Memory B cell (primary cell): ENCODE results near the gene TAC3.
A peak's percentile ranks its signal among the peaks of the same experiment; 100 is the strongest.
"Not testable (repeated sequence)": the region's sequence is repeated elsewhere in the genome, so short reads cannot be mapped to it uniquely, and the experiment has no call there.

Source experiments
- ATAC-seq: fragments of 150-1000 bp; cut with Tn5 transposase; 2 replicates; pipeline ENCODE4 v1.10.0; 2021; ENCODE audit warnings: low read depth, mild to moderate bottlenecking, moderate library complexity
- DNase-seq, 2 donors: peaks; one replicate each; pipeline ENCODE4 v3.0.0; 2022; ENCODE audit warnings: low spot score in 2 of 2
- H3K27ac Mint-ChIP-seq: one replicate; pipeline ENCODE4 v1.8.0; 2022; ENCODE audit warnings: mild to moderate bottlenecking, moderate library complexity, mixed read lengths
- H3K27me3 Mint-ChIP-seq: one replicate; pipeline ENCODE4 v1.8.0; 2022; ENCODE audit warnings: mixed read lengths
- H3K36me3 Mint-ChIP-seq: one replicate; pipeline ENCODE4 v1.8.0; 2022; ENCODE audit warnings: mild to moderate bottlenecking, mixed read lengths
- H3K4me1 Mint-ChIP-seq: one replicate; pipeline ENCODE4 v1.8.0; 2022; ENCODE audit warnings: mixed read lengths
- H3K4me3 Mint-ChIP-seq: one replicate; pipeline ENCODE4 v1.8.0; 2022; ENCODE audit warnings: mild to moderate bottlenecking, moderate library complexity, mixed read lengths
- H3K9me3 Mint-ChIP-seq: one replicate; pipeline ENCODE4 v1.8.0; 2022; ENCODE audit warnings: mixed read lengths

TAC3 gene

DNA sequence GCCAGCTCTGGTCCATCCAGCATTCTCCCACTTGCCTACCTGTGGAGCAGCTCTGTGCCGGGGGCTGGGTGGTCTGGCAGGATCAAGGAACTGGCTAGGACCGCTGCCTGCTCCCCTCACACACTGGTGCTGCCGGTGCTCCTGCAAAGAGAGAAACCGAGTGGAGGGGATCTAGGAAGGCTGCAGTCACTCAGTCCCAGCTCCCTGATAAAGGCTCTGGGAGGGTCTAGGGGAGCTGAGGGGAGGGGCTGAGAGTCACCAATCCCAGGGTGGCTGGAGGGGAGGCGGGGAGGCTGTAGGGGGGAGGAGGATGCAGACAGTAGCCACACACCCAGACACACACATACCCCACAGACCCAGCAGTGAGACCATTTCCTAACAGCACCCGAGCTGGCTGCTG is at the start of gene TAC3:
TAC3 (minus strand) TSS at position 182 of the 400 bp plus-strand sequence. CDS start 732 bp downstream, outside the sequence.
- no peak within 1 kb of the TSS for H3K4me3 Mint-ChIP-seq
- peaks cover 11% of the 10 kb centered on the region for H3K4me1 Mint-ChIP-seq
- DNase-seq, result no peak
- peaks cover 3% of the 10 kb centered on the region for H3K27me3 Mint-ChIP-seq
- ATAC-seq, result no peak
- H3K9me3 Mint-ChIP-seq, result no peaks in the 10 kb centered on the region
- H3K27ac Mint-ChIP-seq, result no peak within 1 kb of the TSS
- H3K36me3 Mint-ChIP-seq, result no peaks in the 10 kb centered on the region

DNA sequence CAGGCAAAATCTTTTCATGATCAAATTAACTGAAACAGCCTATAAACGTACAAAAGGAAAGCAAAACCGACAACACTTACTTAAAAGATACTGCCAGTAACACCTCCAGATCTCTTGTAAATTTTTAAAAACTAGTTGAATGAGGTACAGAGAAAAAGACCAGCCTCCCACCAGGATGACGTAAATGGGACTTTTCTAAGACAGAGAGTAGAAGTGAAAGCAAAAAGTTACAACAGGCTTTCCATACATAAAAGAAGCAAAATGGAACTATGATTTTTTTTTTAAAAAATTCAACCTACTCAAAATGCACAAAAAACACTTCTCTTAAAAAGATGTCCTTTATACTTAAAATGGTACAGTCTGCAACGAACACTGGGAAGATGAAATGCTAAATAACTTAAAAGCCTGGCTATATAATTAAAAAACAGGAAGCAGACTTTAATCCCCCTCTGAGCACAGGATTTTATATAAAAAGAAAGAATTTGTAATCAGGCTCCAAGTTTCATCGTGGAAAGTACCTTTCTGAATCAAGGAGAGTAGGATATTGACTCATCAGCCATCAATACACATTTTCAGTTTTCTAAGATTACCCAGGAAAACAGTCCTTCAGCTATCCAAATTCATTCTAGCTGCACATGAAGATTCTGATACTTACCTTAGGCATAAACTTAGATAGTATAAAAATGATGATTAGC is 47.8 kb upstream of the TAC3 start:
- H3K9me3 Mint-ChIP-seq, result no peaks in the 10 kb centered on the region
- H3K27me3 Mint-ChIP-seq, result no peaks in the 10 kb centered on the region
- peak overlapping the region; percentile 66 for H3K4me3 Mint-ChIP-seq
- peak; percentile 98 for ATAC-seq
- H3K36me3 Mint-ChIP-seq, result peaks cover 9% of the 10 kb centered on the region
- peak in 1 of 2 donors; percentile 61 for DNase-seq
- H3K27ac Mint-ChIP-seq, result peak overlapping the region; percentile 93
- peaks cover 11% of the 10 kb centered on the region for H3K4me1 Mint-ChIP-seq

DNA sequence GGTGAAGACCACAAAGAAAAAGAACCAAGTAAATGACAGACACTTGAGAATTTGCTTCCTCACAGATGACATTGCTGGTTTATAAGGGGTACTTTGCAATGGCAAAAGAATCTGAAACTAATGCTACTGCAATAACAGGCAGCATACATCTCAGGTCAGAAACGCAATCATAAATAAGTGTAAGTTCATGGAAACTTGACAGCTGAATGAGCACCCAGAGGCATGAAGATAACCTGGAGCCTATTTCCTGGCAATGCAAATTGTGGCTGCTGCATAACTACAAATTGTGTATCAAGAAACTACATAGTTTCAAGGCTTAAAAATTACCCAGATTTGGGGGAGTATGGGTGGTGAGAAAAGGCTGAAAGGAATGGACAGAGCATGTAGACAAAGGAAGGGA is 42.1 kb upstream of the TAC3 start:
- Mint-ChIP-seq H3K36me3 (peaks cover 11% of the 10 kb centered on the region), H3K27ac (peak overlapping the region; percentile 53), H3K4me3 (peak overlapping the region; percentile 63), H3K27me3 (no peaks in the 10 kb centered on the region), H3K9me3 (no peaks in the 10 kb centered on the region), H3K4me1 (peaks cover 22% of the 10 kb centered on the region)
- DNase-seq (no peak), ATAC-seq (peak; percentile 76)

DNA sequence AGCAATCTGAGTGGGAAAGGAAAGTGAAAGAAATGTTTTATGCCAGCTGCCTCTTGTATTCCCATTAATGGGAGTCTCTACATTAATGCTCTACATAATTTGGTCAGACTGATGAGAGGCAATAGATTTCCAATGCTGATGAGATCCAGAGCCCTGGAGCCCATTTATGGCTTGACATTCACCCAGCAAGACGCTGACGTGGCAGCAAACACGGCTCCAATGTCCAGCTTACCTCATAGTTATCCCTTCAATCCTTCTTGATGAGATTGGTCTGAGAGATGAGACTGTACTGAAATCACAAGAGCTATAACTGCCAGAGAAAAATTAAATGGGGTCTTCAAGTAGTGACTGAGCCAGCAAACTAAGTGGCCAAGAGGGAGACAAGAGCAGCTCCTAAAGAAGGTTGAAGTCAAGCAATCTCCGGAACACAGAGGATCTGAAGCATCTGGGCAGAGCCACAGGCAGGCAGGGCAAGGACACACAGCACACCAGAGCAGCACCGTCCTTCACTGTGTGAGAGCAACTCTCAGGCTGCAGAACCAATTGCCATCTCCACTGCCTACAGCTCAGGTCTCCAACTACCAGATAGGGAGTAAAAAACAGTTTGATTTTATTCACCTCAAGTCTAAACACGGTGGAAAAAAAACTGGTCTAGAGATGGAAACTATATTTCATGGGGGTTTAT is 40.9 kb upstream of the TAC3 start:
- H3K27me3 Mint-ChIP-seq, result no peaks in the 10 kb centered on the region
- no peak overlapping the region for H3K4me3 Mint-ChIP-seq
- H3K9me3 Mint-ChIP-seq, result no peaks in the 10 kb centered on the region
- peaks cover 22% of the 10 kb centered on the region for H3K4me1 Mint-ChIP-seq
- ATAC-seq (no peak), DNase-seq (no peak)
- H3K36me3 Mint-ChIP-seq, result peaks cover 11% of the 10 kb centered on the region
- H3K27ac Mint-ChIP-seq, result peak overlapping the region; percentile 45

DNA sequence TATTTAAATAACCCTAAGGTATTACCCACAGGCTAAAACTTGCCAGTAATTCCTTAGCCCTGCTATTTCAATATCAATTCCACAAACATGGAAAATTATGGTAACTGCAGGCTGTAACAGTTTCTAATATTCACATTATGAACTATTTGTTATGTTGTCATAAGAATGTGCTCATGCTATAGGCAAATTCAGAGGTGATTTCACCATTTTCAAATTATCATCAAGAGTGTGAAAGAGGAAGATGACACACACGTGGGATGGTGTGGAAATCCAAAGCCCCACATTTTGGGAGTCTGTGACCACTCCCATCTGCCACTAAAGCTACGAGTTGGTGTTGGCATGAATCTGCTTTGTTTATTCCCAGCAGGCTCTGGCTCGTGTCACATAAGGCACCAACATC is 39.5 kb upstream of the TAC3 start:
- Mint-ChIP-seq H3K27ac (no peak overlapping the region), H3K27me3 (no peaks in the 10 kb centered on the region), H3K4me3 (no peak overlapping the region), H3K36me3 (peaks cover 11% of the 10 kb centered on the region), H3K4me1 (peaks cover 21% of the 10 kb centered on the region), H3K9me3 (no peaks in the 10 kb centered on the region)
- DNase-seq (no peak), ATAC-seq (no peak)

DNA sequence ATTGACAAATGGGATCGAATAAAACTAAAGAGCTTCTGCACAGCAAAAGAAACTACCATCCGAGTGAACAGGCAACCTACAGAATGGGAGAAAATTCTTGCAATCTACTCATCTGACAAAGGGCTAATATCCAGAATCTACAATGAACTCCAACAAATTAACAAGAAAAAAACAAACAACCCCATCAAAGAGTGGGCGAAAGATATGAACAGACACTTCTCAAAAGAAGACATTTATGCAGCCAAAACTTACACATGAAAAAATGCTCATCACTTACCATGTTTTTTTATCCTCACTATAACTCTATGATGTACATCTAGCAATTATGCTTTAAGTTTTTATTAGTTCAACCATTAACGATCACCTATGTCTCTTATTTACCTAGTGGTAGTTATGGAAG is 37.6 kb upstream of the TAC3 start:
- peaks cover 21% of the 10 kb centered on the region for H3K4me1 Mint-ChIP-seq
- not testable (repeated sequence) for H3K36me3 Mint-ChIP-seq, H3K27ac Mint-ChIP-seq, H3K27me3 Mint-ChIP-seq, ATAC-seq, H3K4me3 Mint-ChIP-seq, DNase-seq, H3K9me3 Mint-ChIP-seq

DNA sequence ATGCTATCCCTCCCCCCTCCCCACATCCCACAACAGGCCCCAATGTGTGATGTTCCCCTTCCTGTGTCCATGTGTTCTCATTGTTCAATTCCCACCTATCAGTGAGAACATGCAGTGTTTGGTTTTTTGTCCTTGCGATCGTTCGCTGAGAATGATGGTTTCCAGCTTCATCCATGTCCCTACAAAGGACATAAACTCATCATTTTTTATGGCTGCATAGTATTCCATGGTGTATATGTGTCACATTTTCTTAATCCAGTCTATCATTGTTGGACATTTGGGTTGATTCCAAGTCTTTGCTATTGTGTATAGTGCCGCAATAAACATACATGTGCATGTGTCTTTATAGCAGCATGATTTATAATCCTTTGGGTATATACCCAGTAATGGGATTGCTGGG is 36.8 kb upstream of the TAC3 start:
- not testable (repeated sequence) for H3K9me3 Mint-ChIP-seq, H3K36me3 Mint-ChIP-seq, ATAC-seq, DNase-seq, H3K4me3 Mint-ChIP-seq, H3K27ac Mint-ChIP-seq, H3K27me3 Mint-ChIP-seq
- peaks cover 14% of the 10 kb centered on the region for H3K4me1 Mint-ChIP-seq

DNA sequence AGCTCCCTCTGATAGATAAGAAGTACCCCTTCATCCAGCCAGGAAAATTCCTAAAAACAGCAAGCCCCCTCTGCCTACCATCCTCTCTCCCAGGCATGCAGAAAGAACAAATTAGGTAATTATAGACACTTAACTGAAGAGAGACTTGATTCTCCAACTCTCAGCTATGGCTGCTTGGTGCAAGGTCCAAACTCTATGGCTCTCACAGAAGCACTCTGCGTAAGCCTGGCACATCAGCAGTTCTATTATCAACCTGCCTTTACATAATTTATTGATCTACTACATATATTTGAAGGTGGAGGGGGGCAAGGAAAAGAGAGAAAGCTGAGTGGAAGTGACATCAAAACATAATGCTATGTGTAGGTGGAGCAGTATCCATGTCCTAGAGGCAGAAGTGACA is 34.7 kb upstream of the TAC3 start:
- no peak for DNase-seq
- no peak overlapping the region for H3K4me3 Mint-ChIP-seq
- H3K27me3 Mint-ChIP-seq, result no peaks in the 10 kb centered on the region
- no peak for ATAC-seq
- H3K36me3 Mint-ChIP-seq, result peaks cover 3% of the 10 kb centered on the region
- H3K9me3 Mint-ChIP-seq, result no peaks in the 10 kb centered on the region
- H3K4me1 Mint-ChIP-seq, result peaks cover 22% of the 10 kb centered on the region
- no peak overlapping the region for H3K27ac Mint-ChIP-seq

DNA sequence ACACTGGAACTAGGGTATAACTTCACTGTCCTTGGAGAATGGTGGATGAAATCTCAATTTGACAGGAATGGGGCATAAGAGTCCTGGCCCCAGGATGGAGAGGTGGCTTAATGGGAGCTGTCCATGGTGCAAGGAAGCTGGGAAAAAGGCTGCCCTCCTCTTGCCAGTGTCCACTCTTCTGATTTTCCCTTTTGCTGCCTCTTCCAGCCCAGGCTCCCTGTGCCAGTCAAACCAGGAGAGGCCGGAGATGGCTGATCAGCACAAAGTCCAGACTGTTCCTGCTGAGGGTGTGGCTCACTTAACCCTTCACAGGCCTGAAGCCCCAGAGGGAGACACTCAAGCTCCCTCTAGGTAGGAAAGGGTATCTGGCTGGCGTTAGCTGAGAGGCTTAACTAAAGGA is 33.6 kb upstream of the TAC3 start, which contains the start of gene MYO1A:
MYO1A (minus strand) TSS at position 240 of the 400 bp plus-strand sequence. CDS start 1,806 bp downstream, outside the sequence.
- ATAC-seq (no peak), DNase-seq (no peak)
- Mint-ChIP-seq H3K4me1 (peaks cover 22% of the 10 kb centered on the region), H3K27me3 (no peaks in the 10 kb centered on the region), H3K27ac (no peak within 1 kb of the TSS), H3K36me3 (peaks cover 1% of the 10 kb centered on the region), H3K4me3 (no peak within 1 kb of the TSS), H3K9me3 (no peaks in the 10 kb centered on the region)

DNA sequence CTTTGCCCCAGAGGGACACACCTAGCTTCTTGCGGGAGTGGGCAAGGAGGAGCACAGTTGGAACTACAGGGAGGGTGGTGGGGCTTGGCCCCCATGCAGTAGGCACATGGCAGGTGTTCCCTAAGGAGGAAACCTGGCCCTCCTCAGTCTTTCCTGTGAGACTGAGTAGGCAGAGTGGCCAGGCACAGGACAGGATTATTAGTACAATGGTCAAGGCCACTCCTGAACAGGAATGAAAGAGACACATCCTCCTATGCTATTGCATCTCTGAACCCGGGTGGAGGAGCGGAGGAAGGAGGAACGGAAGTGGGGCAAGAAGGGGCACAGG is 32.8 kb upstream of the TAC3 start:
- Mint-ChIP-seq H3K27ac (no peak overlapping the region), H3K9me3 (no peaks in the 10 kb centered on the region), H3K4me3 (no peak overlapping the region), H3K36me3 (peaks cover 1% of the 10 kb centered on the region), H3K4me1 (peaks cover 22% of the 10 kb centered on the region), H3K27me3 (no peaks in the 10 kb centered on the region)
- no peak for DNase-seq
- no peak for ATAC-seq

DNA sequence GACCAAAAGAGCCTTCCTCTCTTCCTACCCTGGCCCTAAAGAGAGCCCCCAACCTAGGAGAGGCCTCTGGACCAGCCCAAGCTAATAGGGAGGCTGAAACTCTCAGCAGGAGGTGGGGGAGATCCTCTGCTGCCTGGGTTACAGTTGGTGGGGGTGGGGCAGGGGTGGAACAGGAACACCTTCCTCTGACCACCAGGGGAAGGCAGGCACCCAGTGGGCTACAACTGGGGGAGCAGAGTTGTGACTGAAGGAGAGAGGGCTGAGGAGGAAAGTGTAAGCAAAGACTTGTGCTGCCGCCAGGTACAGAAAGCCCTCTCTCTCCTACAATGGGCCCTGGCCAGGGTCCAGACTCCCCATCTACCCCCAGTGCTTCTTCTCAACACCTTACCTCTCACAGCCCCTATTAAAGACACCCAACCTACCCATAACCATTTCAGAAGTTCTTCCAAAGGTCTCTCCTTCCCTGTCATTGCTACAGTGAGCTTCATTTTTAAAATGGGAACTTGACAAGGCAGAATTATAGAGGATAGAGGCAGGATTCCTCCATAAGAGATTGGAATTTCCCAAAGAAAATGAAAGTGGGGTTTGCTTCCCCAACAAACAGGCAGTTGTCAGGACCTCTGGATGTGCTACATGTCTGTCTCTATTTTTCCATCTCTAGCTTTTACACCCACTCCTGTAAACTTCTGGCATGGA is 32.2 kb upstream of the TAC3 start:
- Mint-ChIP-seq H3K4me3 (no peak overlapping the region), H3K4me1 (peaks cover 22% of the 10 kb centered on the region), H3K9me3 (no peaks in the 10 kb centered on the region), H3K27me3 (peaks cover 1% of the 10 kb centered on the region), H3K27ac (no peak overlapping the region), H3K36me3 (no peaks in the 10 kb centered on the region)
- ATAC-seq, result no peak
- DNase-seq, result no peak

DNA sequence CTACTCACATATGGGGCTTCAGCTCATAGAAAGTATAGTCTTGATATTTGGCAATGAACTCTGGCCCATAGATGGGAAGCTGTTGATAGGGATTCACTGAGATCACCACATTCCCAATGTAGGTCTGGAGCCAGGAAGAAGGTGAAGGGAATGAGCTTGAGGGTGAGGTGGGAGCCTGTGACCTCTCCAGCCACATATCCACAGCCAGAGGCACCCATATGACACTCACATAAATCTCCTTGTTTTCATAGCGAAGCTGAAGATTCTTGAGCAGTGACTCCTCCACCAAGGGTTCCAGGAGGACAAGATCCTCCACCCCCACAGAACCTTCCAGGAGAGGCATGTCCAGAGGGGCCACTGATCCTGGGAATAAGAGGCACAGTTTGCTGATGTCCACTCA is 31.7 kb upstream of the TAC3 start:
- ATAC-seq (no peak), DNase-seq (no peak)
- H3K36me3 Mint-ChIP-seq, result no peaks in the 10 kb centered on the region
- peaks cover 1% of the 10 kb centered on the region for H3K27me3 Mint-ChIP-seq
- no peaks in the 10 kb centered on the region for H3K9me3 Mint-ChIP-seq
- no peak overlapping the region for H3K4me3 Mint-ChIP-seq
- peak overlapping the region; percentile 68 for H3K27ac Mint-ChIP-seq
- peaks cover 22% of the 10 kb centered on the region for H3K4me1 Mint-ChIP-seq

DNA sequence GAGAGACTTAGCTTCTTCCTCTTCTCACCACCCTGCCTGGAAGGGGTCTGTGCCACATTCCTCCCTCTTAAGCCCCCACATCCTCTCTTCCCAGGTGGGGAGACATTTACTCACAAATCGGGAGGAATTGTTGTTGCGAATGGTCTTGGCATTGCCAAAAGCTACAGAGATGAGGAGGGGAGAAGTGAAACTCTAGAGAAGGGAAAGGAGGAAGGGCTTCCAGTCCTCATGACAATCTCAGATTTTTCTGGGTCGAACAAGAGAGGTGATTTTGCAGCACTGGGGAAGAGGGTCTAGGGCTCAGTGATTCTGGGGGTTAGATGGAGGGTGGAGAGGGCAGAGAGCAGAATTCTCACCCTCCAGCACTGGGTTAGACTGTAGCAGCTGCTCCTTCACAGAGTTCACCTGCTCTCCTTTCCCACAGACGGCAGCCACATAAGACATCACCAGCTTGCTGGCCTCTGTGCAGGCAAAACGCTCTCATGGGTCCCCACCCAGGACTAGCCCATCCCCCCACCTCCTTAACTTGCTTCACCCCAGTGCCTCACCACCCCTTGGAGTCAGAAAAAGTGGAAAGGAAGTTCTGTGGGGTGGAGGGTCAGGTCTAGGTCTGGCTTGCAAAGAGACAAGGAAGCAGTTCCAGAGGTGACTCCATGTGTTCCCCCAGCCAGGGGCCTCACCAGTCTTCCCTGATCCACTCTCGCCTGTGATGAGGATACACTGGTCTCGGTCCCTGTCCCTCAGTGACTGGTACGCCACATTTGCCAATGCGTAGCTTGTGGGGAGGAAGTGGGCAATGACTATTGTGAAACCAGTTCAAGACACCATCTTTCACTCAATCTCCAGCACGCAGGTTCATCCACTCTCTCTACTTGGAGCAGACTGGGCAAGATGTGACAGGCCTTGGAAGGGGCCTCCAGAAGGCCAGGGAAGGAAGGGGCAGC is 30.9 kb upstream of the TAC3 start:
- no peaks in the 10 kb centered on the region for H3K9me3 Mint-ChIP-seq
- ATAC-seq (peak; percentile 89), DNase-seq (no peak)
- H3K4me1 Mint-ChIP-seq, result peaks cover 22% of the 10 kb centered on the region
- H3K27ac Mint-ChIP-seq, result peak overlapping the region; percentile 68
- H3K4me3 Mint-ChIP-seq, result peak overlapping the region; percentile 73
- H3K36me3 Mint-ChIP-seq, result no peaks in the 10 kb centered on the region
- peaks cover 1% of the 10 kb centered on the region for H3K27me3 Mint-ChIP-seq
